Epithelial cell of proximal tubule (primary cell): ENCODE data around the gene DCP2. TPM values are rescaled to one million over a fixed set of nuclear protein-coding genes. Genes with fewer than 3 reads are reported as not detected.
A peak's percentile ranks its signal among the peaks of the same experiment; 100 is the strongest.

ENCODE experiments used
- DNase-seq: peaks from one replicate; pipeline ENCODE4 v3.0.0-alpha.2; 2011; ENCODE audit warnings: low read depth
- H3K4me3 ChIP-seq: 2 replicates; pipeline ENCODE4 v1.5.1; 2011; ENCODE audit warnings: low read depth, mild to moderate bottlenecking, low read length
- total RNA-seq: library from RNA; depleted of rRNA; stranded (reverse); fragments of >200 nt; gene quantifications from 2 replicates; pipeline ENCODE4 v1.2.3, GENCODE V29; 2015
- TF ChIP-seq, protein P1 (sequence below): conservative IDR thresholded peaks from 2 replicates; pipeline ENCODE4 v1.5.1; 2012; ENCODE audit warnings: low read depth, mild to moderate bottlenecking, low read length

DCP2 gene
- total RNA-seq, 1 donor from 2014 or later, result 28.9 TPM

- H3K4me3 ChIP-seq, result peak overlapping the region; percentile 91
- TF ChIP-seq, protein P1, sequence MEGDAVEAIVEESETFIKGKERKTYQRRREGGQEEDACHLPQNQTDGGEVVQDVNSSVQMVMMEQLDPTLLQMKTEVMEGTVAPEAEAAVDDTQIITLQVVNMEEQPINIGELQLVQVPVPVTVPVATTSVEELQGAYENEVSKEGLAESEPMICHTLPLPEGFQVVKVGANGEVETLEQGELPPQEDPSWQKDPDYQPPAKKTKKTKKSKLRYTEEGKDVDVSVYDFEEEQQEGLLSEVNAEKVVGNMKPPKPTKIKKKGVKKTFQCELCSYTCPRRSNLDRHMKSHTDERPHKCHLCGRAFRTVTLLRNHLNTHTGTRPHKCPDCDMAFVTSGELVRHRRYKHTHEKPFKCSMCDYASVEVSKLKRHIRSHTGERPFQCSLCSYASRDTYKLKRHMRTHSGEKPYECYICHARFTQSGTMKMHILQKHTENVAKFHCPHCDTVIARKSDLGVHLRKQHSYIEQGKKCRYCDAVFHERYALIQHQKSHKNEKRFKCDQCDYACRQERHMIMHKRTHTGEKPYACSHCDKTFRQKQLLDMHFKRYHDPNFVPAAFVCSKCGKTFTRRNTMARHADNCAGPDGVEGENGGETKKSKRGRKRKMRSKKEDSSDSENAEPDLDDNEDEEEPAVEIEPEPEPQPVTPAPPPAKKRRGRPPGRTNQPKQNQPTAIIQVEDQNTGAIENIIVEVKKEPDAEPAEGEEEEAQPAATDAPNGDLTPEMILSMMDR, result no peak
- no peak for DNase-seq
Measured at GRCh38 chr5:112975721-112976431, 722 bp upstream of the DCP2 start.

DNA sequence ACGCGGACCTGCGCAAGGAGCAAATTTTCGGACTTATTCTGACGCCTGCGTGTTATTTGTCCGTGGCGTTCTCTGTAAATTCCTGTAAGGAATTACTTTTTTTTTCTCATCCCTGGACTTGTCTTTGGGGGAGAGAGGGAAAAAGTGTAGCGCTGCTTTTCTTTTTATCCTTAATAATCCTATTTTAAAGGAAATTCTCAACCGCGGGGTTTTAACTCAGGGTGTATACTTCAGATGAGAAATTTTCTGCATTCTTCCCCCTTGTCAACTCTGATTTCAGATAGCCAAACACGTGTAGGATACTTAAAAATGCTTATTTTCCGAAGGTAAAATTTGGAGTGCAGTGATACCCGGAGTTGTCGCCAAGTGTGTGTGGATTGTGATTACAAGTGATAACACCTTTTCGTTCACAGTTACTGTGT, 853 bp downstream of the DCP2 start:
- no peak for DNase-seq
- H3K4me3 ChIP-seq, result peak overlapping the region; percentile 91
- TF ChIP-seq, protein P1, result no peak

GRCh38 chr5:112978836-112979235, 2.2 kb downstream of the DCP2 start:
- TF ChIP-seq, protein P1, result no peak
- H3K4me3 ChIP-seq, result no peak overlapping the region
- DNase-seq, result no peak

DNA sequence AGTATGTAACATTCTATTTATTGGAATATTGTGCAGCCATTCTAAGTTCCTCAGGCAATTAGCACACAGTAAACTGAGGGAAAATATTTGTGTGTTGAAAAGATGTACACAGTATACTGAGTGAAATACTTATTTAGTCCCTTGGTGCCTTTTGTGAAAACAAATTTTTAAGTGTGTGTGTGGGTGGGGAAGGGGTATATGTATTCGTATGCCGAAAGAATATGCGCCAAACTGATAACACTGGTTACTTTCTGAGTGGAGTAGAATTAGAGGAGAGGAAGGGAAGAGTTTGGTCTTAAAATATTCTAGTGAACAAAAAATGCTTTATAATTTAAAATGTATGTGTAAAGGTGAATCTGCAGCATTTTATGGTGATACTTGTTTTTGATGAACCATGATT, 3.1 kb downstream of the DCP2 start:
- TF ChIP-seq, protein P1, result no peak
- H3K4me3 ChIP-seq, result no peak overlapping the region
- DNase-seq, result no peak

GRCh38 chr5:112983363-112983762, 6.8 kb downstream of the DCP2 start:
- TF ChIP-seq, protein P1, result no peak
- DNase-seq, result no peak
- H3K4me3 ChIP-seq, result no peak overlapping the region

GRCh38 chr5:112986224-112986623, 9.6 kb downstream of the DCP2 start:
- H3K4me3 ChIP-seq, result no peak overlapping the region
- TF ChIP-seq, protein P1, result no peak
- DNase-seq, result no peak
